Forelimb muscle (tissue), 1 donor: ENCODE measurements around the gene ZNF521. TPM values are rescaled to one million over a fixed set of nuclear protein-coding genes. Genes with fewer than 3 reads are reported as not detected.

ENCODE experiments used
- DNase-seq: peaks from one replicate; pipeline ENCODE4 v3.0.0-alpha.2; 2013; ENCODE audit warnings: low read depth
- polyA plus RNA-seq: library from polyadenylated mRNA; unstranded; fragments of 120-200 nt; gene quantifications from one replicate; pipeline ENCODE4 v1.2.1, GENCODE V29; 2013; ENCODE audit not compliant: insufficient read length

Gene ZNF521
- polyA plus RNA-seq, 1 donor, result 43.7 TPM

DNA sequence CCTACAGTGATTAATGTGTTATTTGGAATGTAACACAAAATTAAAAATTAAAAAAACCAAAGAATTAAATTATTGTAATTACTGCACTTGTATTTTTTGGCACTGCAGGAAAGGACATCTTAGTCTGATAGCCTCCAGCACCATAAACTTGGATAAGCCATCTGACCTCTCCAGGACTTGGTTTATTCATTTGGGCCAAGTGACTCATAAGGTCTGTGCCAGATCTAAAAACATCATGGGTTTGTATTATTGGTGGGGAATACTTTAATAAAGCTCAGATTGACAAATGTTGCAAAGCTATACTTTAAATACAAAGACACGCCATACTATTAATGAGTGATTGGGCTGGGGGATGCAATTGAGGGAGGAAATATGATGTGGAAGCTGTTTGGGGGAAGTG is 225.2 kb downstream of the ZNF521 start:
- DNase-seq, result no peak

DNA sequence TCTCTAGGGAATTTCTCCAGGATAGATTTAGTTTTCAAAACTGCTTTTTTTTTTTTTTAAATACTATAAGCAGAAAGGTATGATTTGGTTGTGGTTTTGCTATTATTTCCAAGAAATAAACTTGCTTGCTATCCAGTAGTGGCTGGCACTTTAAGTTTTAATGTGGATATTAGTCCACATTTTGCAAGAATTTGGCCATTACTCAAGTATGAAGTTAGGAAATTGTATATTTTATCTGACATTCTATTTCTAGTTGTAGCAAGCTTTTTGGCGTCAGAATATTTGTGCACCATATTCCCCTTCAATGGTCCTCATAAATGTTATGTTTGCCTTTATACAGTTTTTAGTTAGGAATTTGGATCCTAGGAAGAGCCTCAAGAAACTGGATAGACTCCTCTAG is 226.3 kb downstream of the ZNF521 start:
- no peak for DNase-seq

DNA sequence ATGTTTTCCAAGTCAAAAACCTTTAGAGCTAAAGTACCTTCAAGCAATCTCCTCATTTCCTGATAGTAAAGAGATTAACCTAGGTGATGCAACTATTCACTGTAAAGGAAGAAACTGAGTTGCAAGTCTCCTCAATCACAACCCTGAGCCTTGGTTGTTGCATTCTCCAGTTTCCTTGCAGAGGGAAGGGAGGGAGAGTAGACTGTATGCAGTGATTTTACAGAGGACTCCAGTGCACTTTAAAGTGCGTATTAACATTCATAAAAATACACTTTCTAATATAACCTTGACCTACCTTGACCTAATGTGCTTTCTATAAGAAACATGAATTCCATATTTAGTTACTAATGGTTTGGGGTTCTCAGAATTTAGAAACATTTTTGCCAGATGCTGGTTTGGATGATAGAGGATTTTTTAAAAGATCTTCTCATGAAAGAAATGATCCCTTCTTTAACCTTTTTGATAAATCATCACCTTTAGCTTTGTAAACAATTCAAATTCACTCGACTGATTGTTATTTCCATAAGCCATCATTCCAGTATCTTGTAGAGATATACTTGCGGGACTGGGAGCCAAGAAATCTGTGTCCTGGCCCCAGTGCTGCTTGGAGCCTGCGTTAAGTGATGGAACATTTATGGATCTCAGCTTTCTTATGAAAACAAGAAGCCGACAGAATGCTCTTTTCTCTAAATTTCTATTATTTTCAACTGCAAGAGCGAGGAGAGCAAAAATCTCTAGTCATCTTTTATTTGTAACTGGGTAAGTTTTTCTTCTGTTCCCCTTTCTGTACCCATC is 228.3 kb downstream of the ZNF521 start:
- no peak for DNase-seq

DNA sequence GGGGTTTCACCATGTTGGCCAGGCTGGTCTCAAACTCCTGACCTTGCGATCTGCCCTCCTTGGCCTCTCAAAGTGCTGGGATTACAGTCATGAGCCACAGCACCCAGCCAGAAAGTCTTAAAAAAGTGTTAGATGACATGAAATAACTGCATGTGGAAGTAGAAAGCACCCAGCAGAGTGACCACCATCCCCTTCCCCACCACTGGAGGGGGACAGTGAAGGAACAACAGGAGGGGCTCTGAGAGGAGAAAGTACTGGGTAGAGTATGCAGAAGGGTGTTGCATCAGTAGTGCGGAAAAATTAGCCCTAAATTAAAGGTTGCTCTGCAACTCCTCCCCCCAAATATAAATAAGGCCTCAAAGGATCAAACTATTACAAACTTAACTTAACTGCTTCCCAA is 230.5 kb downstream of the ZNF521 start:
- no peak for DNase-seq

DNA sequence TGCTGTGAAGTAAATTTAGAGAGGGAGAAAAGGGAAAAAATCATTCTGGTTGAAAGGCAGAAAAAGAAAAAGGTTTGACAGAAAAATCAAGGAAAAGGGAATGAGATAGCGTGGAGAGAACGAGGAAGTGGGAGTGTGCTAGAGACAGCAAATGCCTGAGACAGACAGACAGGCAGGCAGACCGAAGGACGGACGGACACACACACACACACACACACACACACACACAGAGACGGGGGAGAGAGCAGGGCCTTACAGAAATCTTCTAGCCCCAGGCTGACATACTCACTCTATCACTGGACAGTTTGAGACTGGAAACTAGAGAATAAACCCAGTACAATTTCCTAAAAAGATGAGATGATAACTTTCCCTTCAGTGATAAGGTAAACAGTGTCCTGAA is 238.4 kb downstream of the ZNF521 start:
- DNase-seq, result no peak

DNA sequence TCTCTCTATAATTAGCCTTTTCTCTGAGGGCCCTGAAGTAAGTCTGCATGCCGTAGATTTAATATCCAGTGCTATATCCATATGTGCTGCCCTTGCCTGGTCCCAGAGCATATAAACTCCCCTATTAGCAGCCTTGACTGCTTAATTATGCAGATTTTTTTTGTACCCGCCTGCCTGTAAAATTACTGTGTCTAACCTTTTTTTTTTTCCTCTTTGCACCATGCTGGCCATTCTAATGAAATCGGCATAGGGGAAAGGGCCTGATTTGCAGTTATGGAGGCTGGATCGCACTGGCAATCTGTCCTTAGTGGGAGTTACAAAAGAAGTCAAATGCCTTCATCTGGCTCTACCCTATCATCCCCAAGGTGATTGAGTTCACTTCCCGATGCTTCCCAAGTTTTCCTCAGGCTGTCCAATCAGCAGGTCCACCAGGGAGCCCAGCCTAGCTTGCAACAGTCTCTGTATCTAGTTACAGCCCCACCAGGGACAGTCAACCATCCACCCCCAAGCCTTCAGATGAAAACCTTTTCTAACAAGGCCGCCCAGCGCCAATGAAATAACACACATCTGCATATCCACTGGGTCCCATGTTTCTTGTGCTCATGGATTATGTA is 239.0 kb downstream of the ZNF521 start:
- no peak for DNase-seq

DNA sequence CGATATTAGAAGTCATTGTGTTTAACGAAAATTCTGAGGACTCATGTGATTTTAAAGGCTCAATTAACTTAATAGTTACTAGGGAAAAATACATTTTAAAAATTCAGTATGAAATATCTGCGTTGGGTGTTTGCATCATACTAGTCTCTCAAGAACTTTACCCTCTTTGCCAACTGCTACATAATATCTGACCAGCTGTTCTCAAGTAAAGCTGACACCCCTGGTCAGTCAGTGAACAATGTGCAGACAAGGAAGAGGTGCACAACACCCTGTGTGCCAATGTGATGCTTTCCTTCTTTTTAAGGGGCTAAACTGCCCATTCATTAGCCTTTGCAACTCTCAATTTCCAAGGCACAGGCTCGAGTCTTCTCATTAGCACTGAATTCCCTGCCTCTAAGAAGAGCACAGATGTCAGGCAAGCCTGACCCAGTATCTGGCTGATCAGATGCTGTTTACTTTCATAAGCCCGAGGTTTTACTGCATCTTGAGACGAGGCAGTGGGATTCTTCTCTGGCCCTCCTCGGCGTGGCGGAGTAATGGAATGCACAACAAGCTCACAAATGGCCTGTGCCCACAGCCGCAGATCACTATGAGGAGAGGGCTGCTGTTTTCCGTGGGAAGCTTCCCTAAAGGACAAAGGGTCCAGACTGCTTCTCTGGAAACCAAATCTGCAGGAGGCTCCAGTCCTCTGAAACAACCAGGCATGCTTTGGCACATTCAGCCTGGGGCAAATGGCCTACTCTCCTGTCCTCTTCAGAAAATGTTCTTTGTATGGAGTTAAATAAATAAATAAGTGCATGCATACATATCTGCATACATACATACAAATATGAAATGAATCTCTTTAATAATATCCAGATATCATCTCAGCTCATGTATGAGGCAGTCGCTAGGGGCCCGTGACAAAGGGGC is 240.3 kb downstream of the ZNF521 start:
- DNase-seq, result no peak

DNA sequence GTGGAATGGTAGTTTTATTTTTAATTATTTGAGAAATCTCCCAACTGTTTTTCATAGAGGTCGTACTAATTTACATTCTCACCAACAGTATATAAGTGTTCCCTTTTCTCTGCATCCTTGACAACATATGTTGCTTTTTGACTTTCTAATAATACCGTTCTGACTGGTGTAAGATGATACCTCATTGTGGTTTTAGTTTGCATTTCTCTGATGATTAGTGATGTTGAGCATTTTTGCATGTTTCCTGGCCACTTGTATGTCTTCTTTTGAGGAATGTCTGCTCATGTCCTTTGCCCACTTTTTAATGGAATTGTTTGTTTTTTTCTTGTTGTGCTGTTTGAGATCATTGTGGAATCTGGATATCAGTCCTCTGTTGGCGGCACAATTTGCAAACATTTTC is 242.5 kb downstream of the ZNF521 start:
- no peak for DNase-seq

DNA sequence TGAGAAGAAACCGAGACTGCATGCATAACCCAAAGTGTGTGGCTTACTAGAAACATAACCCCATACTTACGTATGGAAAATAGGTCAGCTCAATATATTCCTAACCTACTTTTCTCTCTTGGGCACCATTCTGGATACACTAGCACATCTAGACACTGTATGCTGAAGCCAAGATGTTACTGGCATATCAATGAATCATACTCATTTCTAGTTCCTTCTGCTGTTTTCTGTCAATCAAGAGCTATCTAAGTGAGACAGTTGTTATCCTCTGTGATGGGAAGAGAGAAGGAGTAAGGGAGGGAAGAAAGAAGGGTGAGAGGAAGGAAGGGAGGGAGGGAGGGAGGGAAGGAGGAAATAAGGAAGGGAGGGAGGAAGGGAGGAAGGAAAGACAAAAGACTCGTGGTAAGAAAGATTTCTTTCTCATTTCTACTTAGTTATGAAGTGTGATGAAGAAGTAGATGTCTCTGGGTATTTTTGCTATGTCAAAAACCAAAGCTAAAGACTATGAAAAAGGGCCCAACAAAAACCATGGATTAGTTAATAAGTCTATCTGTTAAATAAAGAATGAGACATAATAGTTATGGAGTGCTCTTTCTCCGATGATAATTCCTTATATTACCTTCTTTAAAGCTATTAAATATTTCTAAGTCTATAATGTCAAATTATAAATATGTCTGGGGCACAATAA is 248.4 kb downstream of the ZNF521 start:
- DNase-seq, result no peak

DNA sequence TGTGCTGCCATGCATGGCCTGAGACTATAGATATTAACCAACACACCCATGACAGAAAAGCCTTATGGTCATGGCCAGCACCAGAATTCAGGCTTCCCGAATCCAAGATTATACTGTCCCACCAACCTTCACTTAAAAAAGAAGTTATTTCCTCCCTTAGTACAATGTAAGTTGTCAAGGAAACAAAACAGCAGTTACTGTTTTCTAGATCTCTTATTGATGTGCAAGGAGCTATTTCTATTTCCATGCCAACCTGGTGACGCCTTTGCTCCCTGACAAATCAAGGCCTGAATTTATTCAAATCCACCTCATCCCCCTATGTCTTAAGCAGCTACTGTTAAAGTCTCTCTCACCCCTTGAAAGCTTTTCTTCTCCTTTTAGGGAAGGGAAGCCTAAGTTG is 249.3 kb downstream of the ZNF521 start:
- no peak for DNase-seq

DNA sequence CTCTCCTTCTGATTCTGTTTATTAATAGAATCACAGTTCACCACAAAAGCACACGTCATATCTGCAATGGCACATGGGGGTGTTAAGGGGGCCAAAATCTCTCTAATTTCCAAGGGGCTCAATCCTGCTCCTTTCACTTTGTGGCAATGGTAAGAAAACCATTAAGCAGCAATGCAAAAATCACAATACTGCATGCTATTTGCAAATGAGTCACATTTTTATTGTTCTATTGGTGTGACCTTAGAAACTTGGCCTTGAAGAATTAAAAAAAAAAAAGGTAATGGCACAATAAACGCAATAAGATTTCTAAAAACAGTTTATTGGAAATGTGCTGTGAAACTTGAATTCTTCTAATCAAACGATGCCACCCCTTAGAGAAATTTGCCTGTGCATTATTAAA is 251.5 kb downstream of the ZNF521 start:
- no peak for DNase-seq

DNA sequence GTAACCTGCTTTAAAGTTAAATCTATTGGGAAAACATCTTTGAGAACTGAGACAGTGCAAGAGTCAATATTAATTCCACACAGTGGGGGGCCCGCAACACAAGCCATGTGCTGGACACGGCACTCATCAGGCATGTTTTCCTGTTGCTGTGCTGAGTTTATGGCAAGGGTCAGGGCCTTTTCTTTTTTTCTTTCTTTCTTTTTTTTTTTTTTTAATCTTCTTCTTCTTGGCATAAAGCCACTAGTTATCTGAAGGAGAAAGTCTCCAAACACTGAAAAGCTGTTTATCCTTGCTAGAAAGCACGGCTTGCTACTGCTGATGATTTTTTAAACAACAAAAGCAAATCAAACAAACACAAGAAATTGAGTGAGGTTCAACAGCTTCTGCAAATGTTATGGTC is 252.1 kb downstream of the ZNF521 start:
- DNase-seq, result no peak

DNA sequence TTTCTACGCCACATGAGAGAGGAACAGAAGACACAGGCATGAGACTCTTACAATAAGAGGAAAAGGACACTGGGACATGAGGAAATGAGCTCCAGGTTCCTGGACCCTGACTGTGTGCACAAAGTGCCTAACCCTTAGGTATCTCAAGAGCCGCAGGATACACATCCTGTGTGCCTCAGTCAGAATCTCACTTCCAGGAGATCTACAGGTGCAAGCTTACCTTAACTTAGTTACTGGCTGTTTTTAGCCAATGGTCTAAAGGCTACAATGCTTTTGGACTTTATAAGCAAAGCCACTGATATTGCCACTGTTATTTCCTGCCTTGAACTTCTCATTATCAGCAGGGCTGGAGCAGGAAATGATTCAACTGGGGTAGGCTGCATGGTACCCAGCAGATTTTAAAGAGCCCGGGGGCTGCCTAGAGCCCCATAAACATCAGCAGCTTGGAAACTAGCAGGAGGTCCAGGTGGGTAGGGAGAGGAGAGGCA is 254.4 kb downstream of the ZNF521 start:
- DNase-seq, result no peak

DNA sequence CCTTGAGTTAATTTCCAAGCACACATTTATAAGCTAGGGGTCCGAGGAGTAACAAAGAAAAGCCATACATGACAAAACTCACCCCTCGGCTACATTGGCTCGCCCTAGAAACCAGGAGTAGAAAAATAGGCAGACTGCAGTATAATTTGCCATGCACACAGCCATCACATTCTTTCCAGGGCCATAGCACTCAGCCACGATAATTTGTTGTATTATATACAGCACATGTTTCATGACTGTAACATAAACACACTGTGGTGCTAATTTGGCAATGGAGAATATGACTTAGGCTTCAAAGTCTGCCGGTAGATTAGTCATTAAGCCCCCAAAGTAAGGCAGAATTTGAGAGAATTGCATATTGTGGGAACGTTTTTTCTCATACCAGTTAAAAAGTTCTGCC is 254.9 kb downstream of the ZNF521 start:
- DNase-seq, result no peak

DNA sequence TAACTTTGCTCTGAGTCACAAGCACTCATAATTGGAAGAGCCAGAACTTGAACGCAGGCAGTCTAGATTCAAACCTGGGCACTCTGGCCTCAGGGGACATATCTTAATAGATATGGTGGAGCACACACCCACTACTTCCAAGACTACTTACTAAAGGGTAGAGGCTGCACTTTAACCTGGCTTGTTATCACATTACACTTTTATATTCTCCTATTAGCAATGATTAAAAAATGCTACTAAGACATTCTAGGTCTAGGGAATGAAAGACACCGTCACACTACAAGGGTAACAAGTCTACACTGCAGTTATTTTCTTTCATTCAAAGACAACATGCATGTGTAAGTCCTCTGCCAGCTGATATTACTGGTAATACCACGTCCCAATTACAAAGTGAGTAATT is 258.8 kb downstream of the ZNF521 start:
- DNase-seq, result no peak

DNA sequence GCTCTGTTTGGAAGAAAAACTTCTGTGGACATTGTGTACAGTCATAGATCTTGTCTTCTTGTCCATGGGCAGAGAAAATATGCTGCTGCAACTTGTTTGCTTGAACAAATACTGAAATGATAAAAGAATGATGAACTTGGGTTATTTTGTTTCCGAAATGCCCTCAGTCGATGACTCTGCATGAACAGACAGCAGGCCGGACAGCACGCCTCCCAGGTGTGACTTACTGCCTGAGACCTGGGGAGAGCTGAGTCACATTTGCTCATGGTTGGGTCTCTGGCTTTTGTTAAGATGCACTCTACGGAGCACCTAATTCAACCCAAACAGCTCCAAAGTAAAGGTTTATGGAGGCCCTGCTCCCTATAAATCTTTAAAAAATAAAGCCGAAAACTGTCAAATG is 262.5 kb downstream of the ZNF521 start:
- no peak for DNase-seq

DNA sequence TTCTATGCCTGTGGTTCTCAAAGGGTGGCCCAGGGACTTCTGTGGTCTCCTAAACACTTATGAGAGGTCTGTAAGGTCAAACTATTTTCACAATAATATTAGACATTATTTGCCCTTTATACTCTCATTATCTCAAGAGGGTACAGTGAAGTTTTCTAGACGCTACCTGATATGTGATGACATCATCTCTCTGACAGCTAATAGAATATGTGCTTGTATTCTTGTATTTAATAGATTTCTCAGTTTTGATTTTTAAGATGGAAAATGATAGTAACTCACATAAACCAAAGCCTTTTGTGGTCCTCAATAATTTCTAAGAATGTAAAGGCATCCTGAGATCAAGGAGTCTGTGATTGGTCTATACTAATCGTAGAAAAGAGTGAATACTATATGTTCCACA is 265.1 kb downstream of the ZNF521 start:
- DNase-seq, result no peak

DNA sequence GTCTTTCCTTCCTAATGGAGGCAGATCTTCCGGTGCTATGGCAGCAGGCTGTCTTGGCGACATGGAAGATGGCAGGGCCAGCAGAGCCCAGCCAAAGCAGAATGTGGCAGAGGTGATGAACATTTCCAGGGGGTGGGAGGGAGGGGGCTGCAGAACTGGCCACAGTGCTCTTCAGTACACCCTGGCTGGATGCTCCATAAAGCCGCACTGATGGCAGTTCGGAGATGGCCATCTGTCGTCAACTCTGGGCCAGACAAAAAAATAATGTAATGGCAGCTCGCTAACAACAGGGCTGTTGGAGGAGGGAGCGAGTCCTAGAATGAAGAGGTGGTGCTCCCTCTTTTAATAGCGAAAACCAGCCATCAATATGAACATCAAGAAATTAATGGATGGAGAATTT is 271.0 kb downstream of the ZNF521 start:
- DNase-seq, result no peak

DNA sequence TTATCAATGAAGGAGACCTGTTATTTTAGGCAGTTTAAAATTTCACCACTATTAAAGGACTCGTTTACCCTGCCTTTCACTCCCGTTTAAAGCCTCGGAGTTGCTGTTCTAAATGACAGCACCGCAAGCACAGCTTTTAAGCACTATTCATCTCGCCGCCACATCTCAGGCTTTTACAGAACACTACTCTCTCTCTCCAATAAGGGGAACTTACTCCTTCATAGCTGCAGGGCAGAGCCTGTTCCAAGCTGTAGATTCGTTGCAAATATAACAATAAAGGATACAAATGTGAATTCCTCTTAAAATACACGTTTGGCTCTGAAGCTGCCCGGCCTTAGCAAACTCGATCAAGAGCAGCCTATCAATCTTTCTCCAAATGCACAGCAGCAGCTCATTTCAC is 271.8 kb downstream of the ZNF521 start:
- DNase-seq, result no peak

DNA sequence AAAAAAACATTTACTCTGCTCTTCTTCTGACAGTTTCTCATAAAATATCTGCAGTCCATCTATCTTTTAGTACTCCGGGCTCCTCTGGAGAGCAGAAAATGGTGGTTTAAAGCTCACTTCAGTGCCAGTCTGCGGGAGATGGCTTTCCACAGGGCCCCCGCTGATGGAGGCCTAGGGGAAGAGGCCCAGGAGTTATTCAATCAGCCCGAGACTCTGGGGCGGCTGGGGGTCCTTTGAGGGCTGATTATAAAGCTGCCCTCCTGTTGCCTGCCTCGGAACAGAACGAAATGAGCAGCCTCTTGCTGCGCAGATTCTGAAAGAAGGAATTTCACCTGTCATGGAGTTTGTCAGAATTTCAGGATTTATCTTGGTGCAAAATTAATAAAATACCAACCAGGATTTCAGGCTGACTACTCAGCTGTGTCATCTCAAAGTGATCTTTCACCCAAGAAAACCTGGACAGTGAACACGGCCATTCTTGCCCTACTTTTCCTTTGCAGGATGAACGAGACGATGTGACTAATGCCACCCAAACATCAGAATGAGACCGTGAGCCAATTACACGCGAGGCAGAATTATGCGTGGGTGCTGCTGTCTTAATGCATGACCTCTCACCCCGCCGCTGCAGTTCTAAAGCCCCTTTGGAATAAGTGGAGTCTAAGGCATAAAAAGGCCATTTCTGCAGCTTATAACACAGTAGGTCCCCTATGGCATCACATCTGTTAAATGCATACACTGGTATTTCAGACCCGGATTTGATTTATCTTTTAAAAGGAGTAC is 273.8 kb downstream of the ZNF521 start:
- no peak for DNase-seq
